HG03064 (cell line): Measurements from ENCODE around the gene CNDP1.

Experiments used
- ATAC-seq: cut with Tn5 transposase; IDR thresholded peaks from one replicate; pipeline ENCODE4 v1.9.1; 2021; ENCODE audit warnings: low read depth; ENCODE audit not compliant: unreplicated experiment

CNDP1 gene

GRCh38 chr18:74505776-74506175 lies 28.5 kb upstream of the CNDP1 start:
- ATAC-seq: no peak

DNA sequence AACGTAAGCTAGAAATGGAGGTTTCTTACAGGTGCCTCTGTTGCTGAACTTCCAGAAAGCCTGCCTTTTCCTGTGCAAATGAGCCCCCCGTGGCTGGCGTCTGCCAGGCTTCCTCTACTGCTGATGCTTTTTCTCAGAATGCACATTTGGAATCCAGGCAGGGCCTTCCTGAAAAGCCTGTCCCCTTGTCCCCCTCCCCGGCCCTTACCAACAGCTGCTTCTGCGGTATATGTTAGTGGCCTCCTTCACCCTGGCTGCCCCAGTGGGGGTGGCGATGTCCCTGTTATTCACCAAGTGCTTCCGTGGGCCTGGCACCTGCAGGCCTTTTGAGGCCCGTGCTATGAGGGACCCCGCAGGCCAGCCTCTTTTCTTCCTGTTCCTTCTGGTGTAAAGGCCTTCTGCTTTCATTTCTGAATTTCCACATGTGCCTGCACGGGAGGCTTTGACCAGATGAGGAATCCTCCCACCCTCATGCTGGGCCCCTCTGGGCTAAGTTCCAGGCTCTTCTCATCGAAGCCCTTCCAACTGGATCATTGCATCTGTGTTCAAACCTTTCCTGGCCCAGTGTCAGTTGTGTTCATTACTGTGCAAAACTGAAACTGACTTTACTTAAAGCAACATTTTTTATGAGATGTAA lies 27.7 kb upstream of the CNDP1 start:
- ATAC-seq: no peak

DNA sequence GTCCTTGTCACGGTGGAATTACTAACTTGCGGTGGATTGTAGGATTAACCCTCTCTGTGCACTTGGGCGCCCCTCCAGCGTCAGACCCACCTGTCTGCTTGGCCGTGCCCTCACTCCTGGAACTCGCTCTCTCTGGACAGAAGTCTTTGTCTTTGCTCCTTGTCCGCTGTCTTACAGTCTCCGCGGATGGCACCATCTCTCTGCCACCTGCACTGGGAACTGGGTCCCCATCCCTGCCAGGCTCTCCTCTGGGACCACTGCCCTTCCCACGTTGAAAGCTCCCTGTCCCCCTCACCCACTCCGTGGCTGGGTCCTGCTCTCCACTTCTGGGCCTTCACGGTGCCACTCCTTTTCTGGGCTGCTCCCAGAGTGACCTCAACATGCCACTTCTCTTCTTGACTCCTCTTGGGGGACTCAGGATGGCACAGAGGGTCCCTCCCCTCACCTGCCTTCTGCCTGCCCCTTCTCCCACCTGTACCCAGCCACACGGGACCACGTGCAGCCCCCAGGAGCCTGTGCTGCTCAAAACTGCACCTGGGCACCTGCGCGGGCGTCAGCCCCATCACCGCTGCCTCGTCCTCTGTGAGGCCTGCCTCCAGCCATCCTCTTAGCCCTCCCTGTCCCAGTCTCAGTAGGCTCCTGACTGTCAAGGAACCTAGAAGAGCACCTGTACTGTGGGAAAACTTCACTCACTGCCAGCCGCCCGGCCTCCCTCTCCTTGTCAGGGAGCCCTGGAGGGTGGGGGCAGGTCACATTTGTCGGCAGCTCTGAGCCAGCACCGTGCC lies 27.0 kb upstream of the CNDP1 start:
- ATAC-seq: no peak

- ATAC-seq: no peak
Measured at GRCh38 chr18:74507927-74508326, 26.4 kb upstream of the CNDP1 start.

DNA sequence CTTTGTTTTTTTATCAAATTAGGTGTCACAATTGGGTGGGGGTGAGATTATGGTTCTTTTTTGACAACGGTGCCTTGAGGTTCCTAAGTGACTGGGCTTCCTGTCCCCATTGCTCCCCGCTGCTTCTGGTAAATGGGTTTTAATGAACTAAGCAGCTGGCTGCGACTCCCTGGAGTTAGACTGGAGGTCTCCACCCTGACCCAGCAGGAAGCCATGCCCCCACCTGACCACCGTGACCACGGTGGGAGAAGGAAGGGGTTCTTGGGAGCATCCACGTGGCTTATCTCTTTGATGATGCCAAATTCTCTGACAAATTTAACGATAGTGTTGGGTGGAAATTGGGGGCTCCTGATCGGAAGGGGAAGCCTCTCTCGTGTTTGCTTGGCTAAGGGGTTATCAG lies 25.9 kb upstream of the CNDP1 start:
- ATAC-seq: no peak

DNA sequence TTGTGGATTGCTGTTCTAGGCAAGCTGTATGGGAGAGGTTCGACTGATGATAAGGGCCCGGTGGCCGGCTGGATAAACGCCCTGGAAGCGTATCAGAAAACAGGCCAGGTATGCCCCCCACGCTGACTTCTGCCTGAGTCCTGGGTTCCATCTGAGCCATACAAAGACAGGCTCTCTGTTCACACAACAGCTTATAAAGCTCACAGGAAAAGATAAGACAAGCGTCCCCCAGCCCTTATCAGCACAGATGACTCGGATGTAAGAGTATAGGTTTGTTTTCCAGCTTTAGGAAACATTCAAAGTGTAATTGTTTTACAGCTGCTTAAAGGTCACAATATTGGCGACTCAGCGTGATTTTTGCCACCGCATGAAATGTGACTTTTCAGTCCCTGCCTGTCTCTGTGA lies 25.5 kb upstream of the CNDP1 start:
- ATAC-seq: no peak

DNA sequence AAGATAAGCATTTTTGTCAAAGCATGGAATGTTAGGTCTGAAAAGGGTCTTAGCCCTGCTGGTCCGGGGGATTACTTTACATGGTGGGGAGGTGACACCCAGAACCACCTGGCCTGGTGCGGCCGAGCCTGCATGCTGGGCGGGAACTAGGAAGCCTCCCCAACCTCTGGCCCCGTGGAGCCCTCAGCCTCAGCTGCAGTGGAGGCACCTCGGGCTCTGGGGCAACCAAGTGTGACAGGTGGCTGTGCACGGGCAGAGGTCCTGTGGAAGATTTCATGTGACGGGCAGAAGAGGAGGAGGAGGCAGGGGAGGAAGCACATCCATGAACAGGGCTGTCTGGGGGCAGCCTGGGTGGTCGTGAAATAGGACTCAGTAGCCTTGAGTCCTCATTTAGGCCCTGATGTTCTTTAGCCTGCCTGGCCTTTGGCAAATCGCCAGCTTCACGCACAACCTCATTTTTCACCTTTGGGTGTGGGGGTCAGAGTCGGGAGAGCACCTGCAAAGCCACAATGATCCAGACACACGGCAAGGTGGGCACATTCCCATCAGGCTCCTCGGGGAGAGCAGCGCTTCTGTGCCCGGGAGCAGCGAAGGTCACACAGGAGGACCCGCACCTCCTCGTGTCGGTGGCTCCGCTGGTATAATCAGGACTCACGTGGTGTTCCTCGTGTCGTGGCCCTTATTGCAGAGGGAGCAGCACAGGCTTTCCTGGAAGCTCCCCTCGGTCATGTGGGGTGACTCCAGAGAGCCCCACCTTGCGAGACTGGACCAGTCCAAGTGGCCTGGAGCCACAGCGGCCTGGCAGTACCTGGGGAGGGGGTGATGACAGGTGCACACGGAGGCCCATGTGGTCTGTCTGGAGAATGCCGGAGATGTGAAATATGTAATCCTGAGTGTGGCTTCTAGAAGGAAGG lies 24.2 kb upstream of the CNDP1 start:
- no peak for ATAC-seq

DNA sequence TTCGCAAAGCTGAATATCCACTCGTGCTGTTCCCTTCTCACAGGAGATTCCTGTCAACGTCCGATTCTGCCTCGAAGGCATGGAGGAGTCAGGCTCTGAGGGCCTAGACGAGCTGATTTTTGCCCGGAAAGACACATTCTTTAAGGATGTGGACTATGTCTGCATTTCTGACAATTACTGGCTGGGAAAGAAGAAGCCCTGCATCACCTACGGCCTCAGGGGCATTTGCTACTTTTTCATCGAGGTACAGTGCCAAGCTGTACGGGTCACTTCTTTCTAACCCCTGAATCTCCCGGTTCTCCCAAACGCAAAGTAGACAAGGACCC lies 23.6 kb upstream of the CNDP1 start:
- ATAC-seq: no peak

- no peak for ATAC-seq
Measured at GRCh38 chr18:74511823-74512222, 22.5 kb upstream of the CNDP1 start.

DNA sequence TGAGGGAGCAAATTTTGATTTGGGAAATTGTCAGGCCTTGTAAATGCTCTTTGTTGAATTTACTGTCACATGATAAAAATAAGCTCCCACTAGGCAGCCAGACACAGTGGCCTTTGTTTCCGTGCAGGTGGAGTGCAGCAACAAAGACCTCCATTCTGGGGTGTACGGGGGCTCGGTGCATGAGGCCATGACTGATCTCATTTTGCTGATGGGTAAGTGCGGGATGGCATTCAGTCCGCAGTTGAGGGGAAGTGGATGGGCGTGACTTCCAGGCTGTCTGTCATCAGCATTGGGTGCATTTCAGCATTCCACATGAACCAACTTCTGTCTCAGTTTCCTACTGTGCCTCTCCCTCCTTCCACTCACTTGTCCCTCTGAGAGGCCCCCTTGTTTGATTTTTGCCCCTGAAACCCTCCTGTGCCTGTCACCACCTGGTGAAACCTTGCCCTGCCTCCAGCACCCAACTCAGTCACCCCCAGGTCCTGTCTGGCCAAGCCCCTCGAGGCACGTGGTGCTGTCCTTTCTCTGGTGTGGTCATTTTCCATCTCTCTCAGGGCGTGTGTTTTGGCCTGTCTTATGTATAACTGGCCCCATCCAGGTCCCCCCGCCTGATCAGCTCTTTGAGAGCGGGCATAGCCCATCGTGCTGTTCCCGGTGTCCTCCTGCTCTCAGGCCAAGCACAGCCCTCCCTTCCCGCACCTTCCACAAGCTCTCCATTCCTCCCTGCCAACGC lies 21.8 kb upstream of the CNDP1 start:
- ATAC-seq: no peak

DNA sequence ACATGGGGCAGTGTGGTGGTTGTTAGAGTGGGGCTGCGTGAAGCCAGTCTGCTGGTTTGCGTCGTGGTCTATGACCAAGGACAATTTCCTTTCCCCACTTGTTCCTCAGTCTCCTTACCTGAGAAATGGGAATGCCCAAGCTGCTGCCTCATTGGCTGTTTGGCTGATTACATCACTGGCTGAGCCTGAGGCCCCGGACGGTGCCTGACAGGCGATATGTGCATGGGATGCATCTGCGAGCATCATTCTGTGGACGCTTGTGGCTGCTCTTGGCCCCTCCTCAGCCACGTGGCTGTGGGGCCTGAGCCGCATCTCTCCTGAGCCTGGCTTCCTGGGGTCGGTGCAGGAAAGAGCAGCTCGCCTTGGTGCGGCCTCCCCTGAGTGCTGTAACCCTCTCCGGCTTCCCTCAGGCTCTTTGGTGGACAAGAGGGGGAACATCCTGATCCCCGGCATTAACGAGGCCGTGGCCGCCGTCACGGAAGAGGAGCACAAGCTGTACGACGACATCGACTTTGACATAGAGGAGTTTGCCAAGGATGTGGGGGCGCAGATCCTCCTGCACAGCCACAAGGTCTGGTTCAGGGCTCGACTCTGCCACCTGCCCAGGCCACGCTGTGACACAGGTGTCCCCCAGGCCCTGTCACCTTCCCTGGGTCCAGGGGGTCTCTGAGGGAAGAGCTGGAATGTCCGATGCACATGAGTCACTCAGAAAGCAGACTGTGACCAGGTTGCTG lies 21.0 kb upstream of the CNDP1 start:
- ATAC-seq: no peak

DNA sequence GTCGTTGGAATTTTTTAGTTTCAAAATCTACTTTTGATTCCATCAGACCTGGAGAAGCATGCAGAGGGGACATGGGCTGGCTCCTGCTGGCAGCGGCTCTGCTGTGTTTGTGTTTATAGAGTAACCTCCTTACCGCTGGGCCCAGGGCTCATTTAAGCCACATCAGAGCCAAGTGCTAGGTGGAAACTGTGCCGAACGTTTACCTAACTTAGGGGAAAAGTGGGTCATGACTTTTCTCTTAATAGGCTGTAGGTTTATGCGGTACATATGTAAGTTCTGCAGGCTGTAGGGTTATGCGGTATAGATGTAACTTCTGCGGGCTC lies 20.5 kb upstream of the CNDP1 start:
- no peak for ATAC-seq

DNA sequence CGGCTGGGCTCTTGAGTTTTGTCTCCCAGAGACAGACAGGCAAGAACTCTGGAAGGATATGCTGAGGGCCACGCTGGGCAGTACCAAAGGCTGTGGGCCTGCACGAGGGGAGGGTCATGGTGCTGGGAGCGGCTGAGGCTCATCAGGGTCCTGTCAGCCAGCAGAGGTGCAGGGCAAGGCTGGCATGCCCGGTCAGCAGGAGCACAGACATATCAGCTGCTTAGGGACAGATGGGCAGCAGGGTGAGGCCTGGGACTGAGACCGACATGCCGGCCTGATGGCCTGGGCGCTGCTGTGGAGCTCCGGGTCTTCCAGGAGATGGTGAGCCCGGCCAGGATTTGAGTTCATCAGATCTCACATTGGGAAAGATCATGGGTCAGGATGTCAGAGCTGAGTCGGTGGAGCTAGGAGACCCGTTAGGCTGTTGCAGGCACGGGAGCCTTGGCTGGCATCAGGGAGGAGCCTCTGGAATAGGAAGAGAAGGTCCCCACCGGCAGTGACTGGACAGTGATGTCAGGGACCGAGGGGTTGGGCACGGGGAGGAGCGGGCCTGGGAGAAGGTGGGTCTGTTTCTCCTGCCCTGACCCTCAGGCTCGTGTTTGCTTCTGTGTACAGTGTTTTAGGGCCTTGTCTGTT lies 19.3 kb upstream of the CNDP1 start:
- ATAC-seq: no peak

GRCh38 chr18:74515620-74516231 lies 18.6 kb upstream of the CNDP1 start:
- no peak for ATAC-seq

DNA sequence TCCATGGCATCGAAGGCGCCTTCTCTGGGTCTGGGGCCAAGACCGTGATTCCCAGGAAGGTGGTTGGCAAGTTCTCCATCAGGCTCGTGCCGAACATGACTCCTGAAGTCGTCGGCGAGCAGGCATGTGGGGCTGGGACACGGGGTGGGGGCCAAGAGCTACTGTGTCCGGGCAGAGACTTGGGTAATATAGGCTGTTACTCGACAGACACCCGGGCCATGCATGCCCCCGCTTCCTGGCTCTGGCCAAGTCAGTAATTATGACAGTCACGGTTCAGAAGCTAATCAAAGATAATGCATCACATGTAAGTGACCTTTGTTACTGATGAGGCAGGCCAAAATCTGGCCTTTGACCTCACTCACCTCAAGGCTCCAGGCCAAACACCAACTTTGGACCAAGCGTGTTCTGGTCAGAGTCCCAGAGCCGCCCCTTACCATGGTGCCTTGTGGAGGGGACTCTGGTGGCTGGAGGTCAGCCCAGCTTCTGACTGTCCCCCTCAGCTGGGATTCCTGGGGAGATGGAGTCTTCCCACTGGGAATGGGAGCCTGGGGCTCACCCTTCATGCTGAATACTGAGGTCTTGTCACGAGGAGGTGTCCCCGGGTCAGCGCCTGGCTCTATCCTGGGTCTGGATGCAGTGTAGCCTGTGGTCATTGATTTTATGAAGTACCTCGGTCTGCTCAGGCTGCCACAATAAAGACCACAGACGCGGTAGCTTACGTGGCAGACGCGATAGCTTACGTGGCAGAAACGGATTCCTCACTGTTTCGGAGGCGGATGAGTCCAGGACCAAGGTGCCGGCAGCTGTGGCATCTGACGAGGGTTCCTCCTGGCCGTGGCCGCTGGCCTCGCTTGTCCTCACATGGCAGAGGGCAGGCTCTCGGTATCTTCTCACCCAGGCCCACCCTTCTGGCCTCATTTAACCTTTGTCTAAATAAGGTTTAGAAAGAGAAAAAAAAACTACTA lies 17.7 kb upstream of the CNDP1 start:
- ATAC-seq: no peak

DNA sequence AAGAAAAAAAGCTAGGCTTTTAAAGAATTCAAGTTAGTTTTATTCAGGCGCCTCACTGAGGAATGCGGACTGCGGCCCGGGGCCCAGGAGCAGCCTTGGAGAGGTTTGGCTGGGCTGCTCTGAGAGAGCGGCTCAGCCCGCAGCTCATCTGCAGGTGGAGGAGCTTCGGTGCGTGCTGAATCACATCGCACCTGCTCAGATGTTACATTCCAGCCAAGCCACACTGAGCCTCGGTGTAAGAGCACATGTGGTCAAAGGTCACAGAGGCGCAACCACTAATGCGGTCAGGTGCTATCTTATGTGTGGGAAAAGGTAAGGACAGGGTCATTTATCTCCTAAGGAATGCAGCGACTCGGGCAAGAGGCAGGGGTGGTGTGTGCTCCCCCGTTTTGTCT lies 17.1 kb upstream of the CNDP1 start:
- no peak for ATAC-seq

- ATAC-seq: no peak
Measured at GRCh38 chr18:74518456-74519295, 15.6 kb upstream of the CNDP1 start.
